ENCODE data around the gene SNX20.

DNA sequence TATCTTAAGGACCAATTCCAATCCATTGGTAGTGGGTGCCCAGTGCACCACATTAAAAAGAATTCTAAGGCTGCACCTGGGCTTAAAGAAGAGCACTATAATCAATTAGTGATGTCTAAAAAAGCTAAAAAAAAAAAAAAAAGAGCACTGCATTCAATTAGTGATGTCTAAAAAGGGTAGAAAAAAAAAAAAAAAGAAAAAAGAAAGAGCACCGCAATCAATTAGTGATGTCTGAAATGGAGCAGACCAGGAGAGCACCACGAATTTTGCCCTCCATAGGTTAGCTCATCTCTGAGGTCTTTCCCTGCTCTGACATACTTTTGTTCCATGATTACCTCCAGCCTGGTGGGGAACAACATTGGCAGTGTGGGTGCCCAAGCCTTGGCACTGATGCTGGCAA lies 41.8 kb upstream of the SNX20 start:
- TF ChIP-seq, protein P1, sequence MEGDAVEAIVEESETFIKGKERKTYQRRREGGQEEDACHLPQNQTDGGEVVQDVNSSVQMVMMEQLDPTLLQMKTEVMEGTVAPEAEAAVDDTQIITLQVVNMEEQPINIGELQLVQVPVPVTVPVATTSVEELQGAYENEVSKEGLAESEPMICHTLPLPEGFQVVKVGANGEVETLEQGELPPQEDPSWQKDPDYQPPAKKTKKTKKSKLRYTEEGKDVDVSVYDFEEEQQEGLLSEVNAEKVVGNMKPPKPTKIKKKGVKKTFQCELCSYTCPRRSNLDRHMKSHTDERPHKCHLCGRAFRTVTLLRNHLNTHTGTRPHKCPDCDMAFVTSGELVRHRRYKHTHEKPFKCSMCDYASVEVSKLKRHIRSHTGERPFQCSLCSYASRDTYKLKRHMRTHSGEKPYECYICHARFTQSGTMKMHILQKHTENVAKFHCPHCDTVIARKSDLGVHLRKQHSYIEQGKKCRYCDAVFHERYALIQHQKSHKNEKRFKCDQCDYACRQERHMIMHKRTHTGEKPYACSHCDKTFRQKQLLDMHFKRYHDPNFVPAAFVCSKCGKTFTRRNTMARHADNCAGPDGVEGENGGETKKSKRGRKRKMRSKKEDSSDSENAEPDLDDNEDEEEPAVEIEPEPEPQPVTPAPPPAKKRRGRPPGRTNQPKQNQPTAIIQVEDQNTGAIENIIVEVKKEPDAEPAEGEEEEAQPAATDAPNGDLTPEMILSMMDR (IDR thresholded peaks at IDR 0.05), result no peak
- no peak for TF ChIP-seq POLR2A (IDR thresholded peaks at IDR 0.05)
